Tibial nerve (tissue), 4 donors: ENCODE data around the gene ZFX. TPM values are rescaled to one million over a fixed set of nuclear protein-coding genes. Genes with fewer than 3 reads are reported as not detected.

Source experiments
- DNase-seq, 2 donors: peaks; one replicate each; pipeline ENCODE4 v3.0.0-alpha.2; 2019; ENCODE audit warnings: low spot score in 2 of 2
- H3K27ac ChIP-seq, 4 donors: fragments of 200-600 bp; sonication (generic) in 3 of 4; one replicate each; pipeline ENCODE4 v1.5.1; 2017 to 2019; ENCODE audit warnings: mild to moderate bottlenecking in 1 of 4
- H3K27me3 ChIP-seq, 2 donors: fragments of 200-600 bp; sonication (generic) in 1 of 2; one replicate each; pipeline versions ENCODE4 v1.5.1 to v1.6.0; 2017 to 2019
- H3K36me3 ChIP-seq, 3 donors: fragments of 200-600 bp; sonication (generic); one replicate each; pipeline ENCODE4 v1.5.1; 2018 to 2019
- H3K4me1 ChIP-seq, 4 donors: fragments of 200-600 bp; sonication (generic) in 3 of 4; one replicate each; pipeline ENCODE4 v1.5.1; 2017 to 2019
- H3K4me3 ChIP-seq, 4 donors: fragments of 200-600 bp; sonication (generic) in 3 of 4; one replicate each; pipeline ENCODE4 v1.5.1; 2017 to 2019; ENCODE audit warnings: mild to moderate bottlenecking in 1 of 4, moderate library complexity in 1 of 4
- H3K9me3 ChIP-seq, 4 donors: fragments of 200-600 bp; sonication (generic) in 3 of 4; one replicate each; pipeline ENCODE4 v1.5.1; 2017 to 2019
- CTCF ChIP-seq, 5 experiments: fragments of 200-600 bp in 3 of 5; fragments of 450-650 bp in 2 of 5; sonication (generic) in 3 of 5; IDR thresholded peaks; one replicate each; pipeline ENCODE4 v1.5.1; 2016 to 2019; ENCODE audit warnings: antibody characterized with exemption in 5 of 5, mild to moderate bottlenecking in 3 of 5, moderate library complexity in 2 of 5
- EP300 ChIP-seq, 2 donors: sonication (generic); formaldehyde crosslinking; IDR thresholded peaks; one replicate each; pipeline ENCODE4 v1.6.1; 2017; ENCODE audit warnings: antibody characterized with exemption in 2 of 2, mild to moderate bottlenecking in 1 of 2
- POLR2A ChIP-seq, 2 donors: fragments of 450-650 bp; IDR thresholded peaks; one replicate each; pipeline ENCODE4 v1.6.1; 2017; ENCODE audit warnings: antibody characterized with exemption in 2 of 2, mild to moderate bottlenecking in 2 of 2, moderate library complexity in 2 of 2
- WGBS, 2 donors: methylation state at CpG; one replicate each; pipeline ENCODE4 v1.1.5; 2018; 5-methylcytosine and 5-hydroxymethylcytosine counted together
- total RNA-seq, 4 donors: library from RNA; depleted of rRNA; stranded (reverse); fragments of >200 nt; gene quantifications; one replicate each; pipeline ENCODE4 v1.1.0, GENCODE V29; 2016

The ZFX gene
- total RNA-seq, 4 donors from 2014 or later, result 30.4 to 136 (median 33.3) TPM

DNA sequence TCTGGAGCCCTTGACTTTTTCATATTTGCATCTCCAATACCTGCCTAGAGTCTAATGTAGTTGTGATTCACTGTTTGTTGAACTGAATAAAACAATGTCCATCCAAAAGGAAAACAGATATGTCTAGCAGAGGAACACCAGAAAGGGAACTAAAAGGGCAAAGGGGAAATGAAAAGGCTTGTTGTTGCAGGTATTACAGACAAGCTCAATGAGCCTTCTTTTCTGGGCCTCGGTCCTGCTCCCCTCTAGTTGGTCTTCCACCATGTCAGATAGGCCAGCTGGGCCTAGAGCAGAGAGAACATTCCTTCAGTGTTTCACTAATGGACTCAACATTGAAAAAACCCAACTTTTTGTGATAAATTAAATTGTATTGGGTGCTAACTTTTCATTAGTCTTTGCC lies 55.4 kb downstream of the ZFX start:
- H3K9me3 ChIP-seq, result no peaks in the 10 kb centered on the region
- no peak overlapping the region for H3K4me3 ChIP-seq
- no peaks in the 10 kb centered on the region for H3K27me3 ChIP-seq
- no peak for DNase-seq
- 64 to 79% methylated on average over 1 of the region's 1 CpG for WGBS, 2 donors
- TF ChIP-seq EP300 (IDR thresholded peaks at IDR 0.05) (no peak), CTCF (IDR thresholded peaks at IDR 0.05) (no peak), POLR2A (IDR thresholded peaks at IDR 0.05) (no peak)
- no peak overlapping the region for H3K27ac ChIP-seq
- H3K36me3 ChIP-seq, result peaks cover 0 to 21% (median 5%) of the 10 kb centered on the region in 3 donors
- peaks cover 0 to 14% (median 5%) of the 10 kb centered on the region in 4 donors for H3K4me1 ChIP-seq

DNA sequence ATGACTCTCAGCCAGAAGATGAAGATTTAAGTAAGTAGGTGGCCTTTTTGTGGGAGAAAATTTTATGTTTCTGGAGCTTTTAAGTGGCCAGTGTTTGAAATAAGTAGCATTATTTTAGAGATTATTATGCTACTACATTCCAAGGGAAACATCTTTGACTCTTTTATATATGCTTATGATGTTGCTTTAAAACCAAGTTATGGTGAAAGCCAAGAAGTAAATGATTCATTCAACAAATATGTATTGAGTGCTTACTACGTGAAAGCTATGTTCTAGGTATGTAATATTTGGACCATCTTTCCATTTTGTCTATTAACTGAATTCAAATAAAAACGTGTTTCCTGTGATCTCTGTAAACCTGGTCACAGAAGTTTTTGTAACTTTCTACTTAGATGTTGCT lies 58.3 kb downstream of the ZFX start:
- Histone ChIP-seq H3K4me1 (peaks cover 0 to 6% (median 3%) of the 10 kb centered on the region in 4 donors), H3K36me3 (peaks cover 0 to 33% (median 5%) of the 10 kb centered on the region in 3 donors), H3K4me3 (no peak overlapping the region), H3K9me3 (no peaks in the 10 kb centered on the region), H3K27ac (no peak overlapping the region), H3K27me3 (no peaks in the 10 kb centered on the region)
- DNase-seq, result no peak
- TF ChIP-seq POLR2A (IDR thresholded peaks at IDR 0.05) (no peak), CTCF (IDR thresholded peaks at IDR 0.05) (no peak), EP300 (IDR thresholded peaks at IDR 0.05) (no peak)
- 40 to 62% methylated on average over 2 of the region's 2 CpGs for WGBS, 2 donors

GRCh38 chrX:24208496-24209240 lies 59.1 kb downstream of the ZFX start:
- WGBS, 2 donors, result 90 to 94% methylated on average over 13 of the region's 13 CpGs
- no peak for TF ChIP-seq EP300 (IDR thresholded peaks at IDR 0.05)
- no peak for TF ChIP-seq CTCF (IDR thresholded peaks at IDR 0.05)
- TF ChIP-seq POLR2A (IDR thresholded peaks at IDR 0.05), result no peak
- Histone ChIP-seq H3K36me3 (peaks cover 0 to 33% (median 5%) of the 10 kb centered on the region in 3 donors), H3K9me3 (no peaks in the 10 kb centered on the region), H3K4me3 (no peak overlapping the region), H3K4me1 (peaks cover 0 to 6% (median under 1%) of the 10 kb centered on the region in 4 donors), H3K27me3 (no peaks in the 10 kb centered on the region), H3K27ac (no peak overlapping the region)
- no peak for DNase-seq

DNA sequence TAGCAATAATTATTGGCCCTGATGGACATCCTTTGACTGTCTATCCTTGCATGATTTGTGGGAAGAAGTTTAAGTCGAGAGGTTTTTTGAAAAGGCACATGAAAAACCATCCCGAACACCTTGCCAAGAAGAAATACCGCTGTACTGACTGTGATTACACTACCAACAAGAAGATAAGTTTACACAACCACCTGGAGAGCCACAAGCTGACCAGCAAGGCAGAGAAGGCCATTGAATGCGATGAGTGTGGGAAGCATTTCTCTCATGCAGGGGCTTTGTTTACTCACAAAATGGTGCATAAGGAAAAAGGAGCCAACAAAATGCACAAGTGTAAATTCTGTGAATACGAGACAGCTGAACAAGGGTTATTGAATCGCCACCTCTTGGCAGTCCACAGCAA lies 60.7 kb downstream of the ZFX start:
- H3K27me3 ChIP-seq, result no peaks in the 10 kb centered on the region
- DNase-seq, result no peak
- peaks cover 0 to 33% (median 5%) of the 10 kb centered on the region in 3 donors for H3K36me3 ChIP-seq
- peaks cover 0 to 4% (median 0%) of the 10 kb centered on the region in 4 donors for H3K4me1 ChIP-seq
- WGBS, 2 donors, result 92 to 96% methylated on average over 6 of the region's 6 CpGs
- H3K9me3 ChIP-seq, result no peaks in the 10 kb centered on the region
- no peak overlapping the region for H3K27ac ChIP-seq
- TF ChIP-seq EP300 (IDR thresholded peaks at IDR 0.05) (no peak), CTCF (IDR thresholded peaks at IDR 0.05) (no peak), POLR2A (IDR thresholded peaks at IDR 0.05) (no peak)
- no peak overlapping the region for H3K4me3 ChIP-seq

GRCh38 chrX:24214568-24214967 lies 65.0 kb downstream of the ZFX start:
- TF ChIP-seq CTCF (IDR thresholded peaks at IDR 0.05), result no peak
- no peak for TF ChIP-seq EP300 (IDR thresholded peaks at IDR 0.05)
- TF ChIP-seq POLR2A (IDR thresholded peaks at IDR 0.05), result no peak
- no peak for DNase-seq
- H3K36me3 ChIP-seq, result peaks cover 0 to 16% (median 0%) of the 10 kb centered on the region in 3 donors
- no peaks in the 10 kb centered on the region for H3K4me1 ChIP-seq
- WGBS, 2 donors, result 85% methylated on average over 4 of the region's 4 CpGs
- no peaks in the 10 kb centered on the region for H3K9me3 ChIP-seq
- H3K27me3 ChIP-seq, result no peaks in the 10 kb centered on the region
- no peak overlapping the region for H3K4me3 ChIP-seq
- no peak overlapping the region for H3K27ac ChIP-seq
